Measurements from ENCODE around the gene RPTOR.

RPTOR gene

DNA sequence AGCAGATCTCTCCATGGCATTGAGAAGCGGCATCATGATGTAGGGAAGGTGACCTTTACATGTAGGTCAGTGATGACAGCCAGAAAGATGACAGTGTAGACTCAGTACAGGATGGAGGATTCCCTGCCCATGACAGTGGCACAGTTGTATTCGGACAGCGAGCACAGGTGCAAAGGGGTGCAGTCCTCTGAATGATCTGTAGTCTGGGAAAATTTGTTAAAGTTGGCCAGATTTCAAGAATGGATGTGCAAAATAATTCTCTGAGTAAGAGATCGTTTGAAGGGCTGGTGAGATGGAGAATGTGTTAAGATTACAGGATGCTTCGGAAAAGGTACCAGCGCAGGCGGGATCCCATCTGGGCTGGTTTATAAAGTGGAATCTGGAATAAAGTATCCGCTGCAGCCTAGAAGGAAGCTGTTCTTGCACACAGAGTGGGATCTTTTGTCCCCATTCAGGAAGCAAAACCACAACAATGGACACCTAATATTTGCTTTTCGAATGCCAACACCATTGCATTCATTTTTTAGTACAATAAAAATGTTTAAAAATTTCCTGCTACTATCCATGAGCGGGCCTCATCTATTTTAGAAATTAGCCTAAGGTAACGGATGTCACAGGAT is 101.2 kb downstream of the RPTOR start:
- TF ChIP-seq ZFP3 (CRISPR knock-in tag; IDR thresholded peaks at IDR 0.05), result no peak
- TF ChIP-seq TCF4 (CRISPR knock-in tag; IDR thresholded peaks at IDR 0.05; ENCODE audit: borderline replicate concordance), result peak; percentile 31; the same call in 1 of the 2 replicates

DNA sequence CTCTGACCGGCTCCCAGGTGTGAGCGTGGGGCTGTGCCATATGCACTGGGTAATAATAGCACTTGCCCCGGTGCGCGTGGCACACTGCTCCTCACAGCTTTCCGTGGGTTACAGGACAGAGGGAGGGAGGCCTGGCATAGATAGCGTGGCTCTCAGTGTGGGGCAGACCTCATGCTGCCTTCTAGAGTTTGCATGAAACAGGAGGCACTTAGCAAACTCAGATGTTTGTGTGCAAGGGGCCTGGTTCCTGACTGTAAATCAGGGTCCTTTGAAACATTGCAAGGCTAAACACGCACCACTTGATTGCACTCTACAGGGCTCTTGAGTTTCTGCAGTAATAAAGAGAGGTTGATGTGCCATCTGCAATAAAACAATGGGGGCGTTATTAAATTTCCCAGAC is 101.7 kb downstream of the RPTOR start:
- TF ChIP-seq, protein P1, sequence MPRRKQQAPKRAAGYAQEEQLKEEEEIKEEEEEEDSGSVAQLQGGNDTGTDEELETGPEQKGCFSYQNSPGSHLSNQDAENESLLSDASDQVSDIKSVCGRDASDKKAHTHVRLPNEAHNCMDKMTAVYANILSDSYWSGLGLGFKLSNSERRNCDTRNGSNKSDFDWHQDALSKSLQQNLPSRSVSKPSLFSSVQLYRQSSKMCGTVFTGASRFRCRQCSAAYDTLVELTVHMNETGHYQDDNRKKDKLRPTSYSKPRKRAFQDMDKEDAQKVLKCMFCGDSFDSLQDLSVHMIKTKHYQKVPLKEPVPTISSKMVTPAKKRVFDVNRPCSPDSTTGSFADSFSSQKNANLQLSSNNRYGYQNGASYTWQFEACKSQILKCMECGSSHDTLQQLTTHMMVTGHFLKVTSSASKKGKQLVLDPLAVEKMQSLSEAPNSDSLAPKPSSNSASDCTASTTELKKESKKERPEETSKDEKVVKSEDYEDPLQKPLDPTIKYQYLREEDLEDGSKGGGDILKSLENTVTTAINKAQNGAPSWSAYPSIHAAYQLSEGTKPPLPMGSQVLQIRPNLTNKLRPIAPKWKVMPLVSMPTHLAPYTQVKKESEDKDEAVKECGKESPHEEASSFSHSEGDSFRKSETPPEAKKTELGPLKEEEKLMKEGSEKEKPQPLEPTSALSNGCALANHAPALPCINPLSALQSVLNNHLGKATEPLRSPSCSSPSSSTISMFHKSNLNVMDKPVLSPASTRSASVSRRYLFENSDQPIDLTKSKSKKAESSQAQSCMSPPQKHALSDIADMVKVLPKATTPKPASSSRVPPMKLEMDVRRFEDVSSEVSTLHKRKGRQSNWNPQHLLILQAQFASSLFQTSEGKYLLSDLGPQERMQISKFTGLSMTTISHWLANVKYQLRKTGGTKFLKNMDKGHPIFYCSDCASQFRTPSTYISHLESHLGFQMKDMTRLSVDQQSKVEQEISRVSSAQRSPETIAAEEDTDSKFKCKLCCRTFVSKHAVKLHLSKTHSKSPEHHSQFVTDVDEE (CRISPR knock-in tag; IDR thresholded peaks at IDR 0.05), result no peak
- TF ChIP-seq, protein P2, sequence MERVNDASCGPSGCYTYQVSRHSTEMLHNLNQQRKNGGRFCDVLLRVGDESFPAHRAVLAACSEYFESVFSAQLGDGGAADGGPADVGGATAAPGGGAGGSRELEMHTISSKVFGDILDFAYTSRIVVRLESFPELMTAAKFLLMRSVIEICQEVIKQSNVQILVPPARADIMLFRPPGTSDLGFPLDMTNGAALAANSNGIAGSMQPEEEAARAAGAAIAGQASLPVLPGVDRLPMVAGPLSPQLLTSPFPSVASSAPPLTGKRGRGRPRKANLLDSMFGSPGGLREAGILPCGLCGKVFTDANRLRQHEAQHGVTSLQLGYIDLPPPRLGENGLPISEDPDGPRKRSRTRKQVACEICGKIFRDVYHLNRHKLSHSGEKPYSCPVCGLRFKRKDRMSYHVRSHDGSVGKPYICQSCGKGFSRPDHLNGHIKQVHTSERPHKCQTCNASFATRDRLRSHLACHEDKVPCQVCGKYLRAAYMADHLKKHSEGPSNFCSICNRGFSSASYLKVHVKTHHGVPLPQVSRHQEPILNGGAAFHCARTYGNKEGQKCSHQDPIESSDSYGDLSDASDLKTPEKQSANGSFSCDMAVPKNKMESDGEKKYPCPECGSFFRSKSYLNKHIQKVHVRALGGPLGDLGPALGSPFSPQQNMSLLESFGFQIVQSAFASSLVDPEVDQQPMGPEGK (CRISPR knock-in tag; IDR thresholded peaks at IDR 0.05; ENCODE audit: borderline replicate concordance), result no peak
- TF ChIP-seq TCF4 (CRISPR knock-in tag; IDR thresholded peaks at IDR 0.05; ENCODE audit: borderline replicate concordance) (no peak), ARNTL (CRISPR knock-in tag; IDR thresholded peaks at IDR 0.05; ENCODE audit: borderline replicate concordance, low read depth) (no peak), ZNF8 (CRISPR knock-in tag; IDR thresholded peaks at IDR 0.05) (no peak), ZFP3 (CRISPR knock-in tag; IDR thresholded peaks at IDR 0.05) (no peak), ZC3H10 (CRISPR knock-in tag; IDR thresholded peaks at IDR 0.05) (no peak), ZNF565 (CRISPR knock-in tag; conservative IDR thresholded peaks at IDR 0.05; ENCODE audit: low read depth) (no peak), BACH2 (CRISPR knock-in tag; IDR thresholded peaks at IDR 0.05; ENCODE audit: borderline replicate concordance) (no peak), GLIS3 (CRISPR knock-in tag; IDR thresholded peaks at IDR 0.05) (no peak), ISL1 (CRISPR knock-in tag; IDR thresholded peaks at IDR 0.05) (no peak), ZFP30 (CRISPR knock-in tag; IDR thresholded peaks at IDR 0.05) (no peak), SNAI2 (CRISPR knock-in tag; IDR thresholded peaks at IDR 0.05) (no peak), CSDC2 (CRISPR knock-in tag; IDR thresholded peaks at IDR 0.05) (no peak)
- TF ChIP-seq, protein P3, sequence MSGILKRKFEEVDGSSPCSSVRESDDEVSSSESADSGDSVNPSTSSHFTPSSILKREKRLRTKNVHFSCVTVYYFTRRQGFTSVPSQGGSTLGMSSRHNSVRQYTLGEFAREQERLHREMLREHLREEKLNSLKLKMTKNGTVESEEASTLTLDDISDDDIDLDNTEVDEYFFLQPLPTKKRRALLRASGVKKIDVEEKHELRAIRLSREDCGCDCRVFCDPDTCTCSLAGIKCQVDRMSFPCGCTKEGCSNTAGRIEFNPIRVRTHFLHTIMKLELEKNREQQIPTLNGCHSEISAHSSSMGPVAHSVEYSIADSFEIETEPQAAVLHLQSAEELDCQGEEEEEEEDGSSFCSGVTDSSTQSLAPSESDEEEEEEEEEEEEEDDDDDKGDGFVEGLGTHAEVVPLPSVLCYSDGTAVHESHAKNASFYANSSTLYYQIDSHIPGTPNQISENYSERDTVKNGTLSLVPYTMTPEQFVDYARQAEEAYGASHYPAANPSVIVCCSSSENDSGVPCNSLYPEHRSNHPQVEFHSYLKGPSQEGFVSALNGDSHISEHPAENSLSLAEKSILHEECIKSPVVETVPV (CRISPR knock-in tag; IDR thresholded peaks at IDR 0.05), result no peak
- no peak for ATAC-seq

More for the DNA sequence above, 101.2 kb downstream of the RPTOR start:
- ATAC-seq, result no peak; the same call in 2 of the 3 replicates

DNA sequence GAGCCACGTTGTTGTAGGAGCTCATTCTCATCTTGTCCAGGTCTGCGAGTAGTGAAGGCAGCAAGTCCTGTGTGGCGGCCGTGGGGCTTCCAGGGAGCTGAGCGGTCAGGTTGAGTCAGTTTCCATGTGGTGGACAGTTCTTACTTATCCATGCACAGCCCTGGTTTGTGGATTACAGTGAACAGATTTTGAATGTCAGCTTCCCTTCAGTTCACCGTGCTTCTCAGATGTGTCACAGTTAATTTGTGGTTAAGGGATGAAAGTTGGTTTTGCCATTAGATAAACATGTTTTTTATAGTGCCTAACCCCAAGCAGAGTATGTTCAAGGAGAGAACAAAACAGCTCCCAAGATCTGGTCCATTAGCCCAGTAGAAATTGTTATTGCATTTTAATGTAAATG is 103.1 kb downstream of the RPTOR start:
- no peak for ATAC-seq
- TF ChIP-seq ESRRG (CRISPR knock-in tag; IDR thresholded peaks at IDR 0.05) (no peak), SNAI2 (CRISPR knock-in tag; IDR thresholded peaks at IDR 0.05) (no peak), ARNTL (CRISPR knock-in tag; IDR thresholded peaks at IDR 0.05; ENCODE audit: borderline replicate concordance, low read depth) (no peak), PPARA (CRISPR knock-in tag; IDR thresholded peaks at IDR 0.05; ENCODE audit: borderline replicate concordance) (no peak), TCF4 (CRISPR knock-in tag; IDR thresholded peaks at IDR 0.05; ENCODE audit: borderline replicate concordance) (no peak), ZNF8 (CRISPR knock-in tag; IDR thresholded peaks at IDR 0.05) (no peak), ZFP3 (CRISPR knock-in tag; IDR thresholded peaks at IDR 0.05) (no peak), ZFP30 (CRISPR knock-in tag; IDR thresholded peaks at IDR 0.05) (no peak), OSR1 (CRISPR knock-in tag; IDR thresholded peaks at IDR 0.05) (no peak), TOX (CRISPR knock-in tag; IDR thresholded peaks at IDR 0.05; ENCODE audit: borderline replicate concordance) (no peak), GLIS3 (CRISPR knock-in tag; IDR thresholded peaks at IDR 0.05) (no peak), ISL1 (CRISPR knock-in tag; IDR thresholded peaks at IDR 0.05) (no peak), CSDC2 (CRISPR knock-in tag; IDR thresholded peaks at IDR 0.05) (no peak), ZNF70 (CRISPR knock-in tag; IDR thresholded peaks at IDR 0.05) (no peak), BACH2 (CRISPR knock-in tag; IDR thresholded peaks at IDR 0.05; ENCODE audit: borderline replicate concordance) (no peak)
- TF ChIP-seq, protein P2 (CRISPR knock-in tag; IDR thresholded peaks at IDR 0.05; ENCODE audit: borderline replicate concordance), result no peak
- TF ChIP-seq, protein P4, sequence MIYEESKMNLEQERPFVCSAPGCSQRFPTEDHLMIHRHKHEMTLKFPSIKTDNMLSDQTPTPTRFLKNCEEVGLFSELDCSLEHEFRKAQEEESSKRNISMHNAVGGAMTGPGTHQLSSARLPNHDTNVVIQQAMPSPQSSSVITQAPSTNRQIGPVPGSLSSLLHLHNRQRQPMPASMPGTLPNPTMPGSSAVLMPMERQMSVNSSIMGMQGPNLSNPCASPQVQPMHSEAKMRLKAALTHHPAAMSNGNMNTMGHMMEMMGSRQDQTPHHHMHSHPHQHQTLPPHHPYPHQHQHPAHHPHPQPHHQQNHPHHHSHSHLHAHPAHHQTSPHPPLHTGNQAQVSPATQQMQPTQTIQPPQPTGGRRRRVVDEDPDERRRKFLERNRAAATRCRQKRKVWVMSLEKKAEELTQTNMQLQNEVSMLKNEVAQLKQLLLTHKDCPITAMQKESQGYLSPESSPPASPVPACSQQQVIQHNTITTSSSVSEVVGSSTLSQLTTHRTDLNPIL (CRISPR knock-in tag; IDR thresholded peaks at IDR 0.05; ENCODE audit: low read depth), result no peak
- TF ChIP-seq, protein P5, sequence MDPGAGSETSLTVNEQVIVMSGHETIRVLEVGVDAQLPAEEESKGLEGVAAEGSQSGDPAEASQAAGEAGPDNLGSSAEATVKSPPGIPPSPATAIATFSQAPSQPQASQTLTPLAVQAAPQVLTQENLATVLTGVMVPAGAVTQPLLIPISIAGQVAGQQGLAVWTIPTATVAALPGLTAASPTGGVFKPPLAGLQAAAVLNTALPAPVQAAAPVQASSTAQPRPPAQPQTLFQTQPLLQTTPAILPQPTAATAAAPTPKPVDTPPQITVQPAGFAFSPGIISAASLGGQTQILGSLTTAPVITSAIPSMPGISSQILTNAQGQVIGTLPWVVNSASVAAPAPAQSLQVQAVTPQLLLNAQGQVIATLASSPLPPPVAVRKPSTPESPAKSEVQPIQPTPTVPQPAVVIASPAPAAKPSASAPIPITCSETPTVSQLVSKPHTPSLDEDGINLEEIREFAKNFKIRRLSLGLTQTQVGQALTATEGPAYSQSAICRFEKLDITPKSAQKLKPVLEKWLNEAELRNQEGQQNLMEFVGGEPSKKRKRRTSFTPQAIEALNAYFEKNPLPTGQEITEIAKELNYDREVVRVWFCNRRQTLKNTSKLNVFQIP (CRISPR knock-in tag; IDR thresholded peaks at IDR 0.05; ENCODE audit: borderline replicate concordance, low read depth), result no peak
- TF ChIP-seq, protein P1 (CRISPR knock-in tag; IDR thresholded peaks at IDR 0.05), result no peak

All from SK-N-SH treated with all-trans-retinoic acid at 6 μM for 48 hours (cell line).